Keratinocyte (primary cell): ENCODE measurements around the gene APOE. TPM values are rescaled to one million over a fixed set of nuclear protein-coding genes. Genes with fewer than 3 reads are reported as not detected.

Experiments
- DNase-seq: peaks from one replicate; pipeline ENCODE4 v3.0.0-alpha.2; 2011; ENCODE audit warnings: low read depth, missing footprints, low spot score
- FAIRE-seq: peaks from 2 replicates; lab custom pipeline; 2011; peaks lifted over from hg19 to GRCh38; lab: Jason Lieb, UNC
- H2AFZ ChIP-seq: 2 replicates; pipeline ENCODE4 v1.6.0; 2012; ENCODE audit warnings: low read length, control low read depth, inconsistent platforms; ENCODE audit not compliant: control insufficient read depth
- H3K27ac ChIP-seq: 2 replicates; pipeline ENCODE4 v1.5.1; 2011; ENCODE audit warnings: low read length; ENCODE audit not compliant: control insufficient read depth, insufficient read depth
- H3K27me3 ChIP-seq: 3 replicates; pipeline ENCODE4 v1.6.0; 2011; ENCODE audit warnings: low read length; ENCODE audit not compliant: control insufficient read depth, insufficient read depth; ENCODE audit errors: extremely low read depth
- H3K36me3 ChIP-seq, 2 experiments: 2 replicates in 1 of 2; 3 replicates in 1 of 2; pipeline ENCODE4 v1.5.1; 2011; ENCODE audit warnings: low read length in 2 of 2, mild to moderate bottlenecking in 1 of 2; ENCODE audit not compliant: control insufficient read depth in 2 of 2, insufficient read depth in 2 of 2; ENCODE audit errors: extremely low read depth in 1 of 2
- H3K4me1 ChIP-seq: 3 replicates; pipeline ENCODE4 v1.5.1; 2011; ENCODE audit warnings: low read length; ENCODE audit not compliant: control insufficient read depth, insufficient read depth; ENCODE audit errors: extremely low read depth
- H3K4me2 ChIP-seq: 3 replicates; pipeline ENCODE4 v1.6.0; 2011; ENCODE audit warnings: low read depth, low read length; ENCODE audit not compliant: control insufficient read depth, insufficient read depth; ENCODE audit errors: extremely low read depth
- H3K4me3 ChIP-seq, 3 experiments: fragments of 200-600 bp in 1 of 3; sonication (generic) in 1 of 3; 2 replicates in 2 of 3; 3 replicates in 1 of 3; pipeline ENCODE4 v1.5.1; 2011 to 2016; ENCODE audit warnings: low read length in 3 of 3, mild to moderate bottlenecking in 3 of 3, control low read depth in 2 of 3, inconsistent platforms in 1 of 3, low read depth in 1 of 3, mixed read lengths in 1 of 3, mixed run types in 1 of 3, moderate library complexity in 1 of 3; ENCODE audit not compliant: control insufficient read depth in 2 of 3, insufficient read depth in 2 of 3; ENCODE audit errors: extremely low read depth in 1 of 3
- H3K79me2 ChIP-seq: 2 replicates; pipeline ENCODE4 v1.6.0; 2012; ENCODE audit warnings: low read length; ENCODE audit not compliant: control insufficient read depth, insufficient read depth
- H3K9ac ChIP-seq: 3 replicates; pipeline ENCODE4 v1.6.0; 2011; ENCODE audit warnings: low read length; ENCODE audit not compliant: control insufficient read depth, insufficient read depth; ENCODE audit errors: extremely low read depth
- H3K9me1 ChIP-seq: 3 replicates; pipeline ENCODE4 v1.6.0; 2011; ENCODE audit warnings: low read length; ENCODE audit not compliant: control insufficient read depth, insufficient read depth; ENCODE audit errors: extremely low read depth
- H3K9me3 ChIP-seq: 2 replicates; pipeline ENCODE4 v1.5.1; 2012; ENCODE audit warnings: low read depth, low read length; ENCODE audit not compliant: control insufficient read depth
- H4K20me1 ChIP-seq: 3 replicates; pipeline ENCODE4 v1.6.0; 2011; ENCODE audit warnings: low read length; ENCODE audit not compliant: control insufficient read depth, insufficient read depth; ENCODE audit errors: extremely low read depth
- EZH2 ChIP-seq: IDR thresholded peaks from one replicate; pipeline ENCODE4 v1.6.1; 2012; ENCODE audit warnings: inconsistent platforms, mild to moderate bottlenecking, low read length, moderate library complexity
- dilution Hi-C: fragments of 300-500 bp; cut with MboI; formaldehyde crosslinking; loops from one replicate; pipeline ENCODE4 v1.7.0; 2020; ENCODE audit warnings: low sequenced_read_pairs; ENCODE audit not compliant: extremely low pct_ligation_motif_present
- polyA plus RNA-seq, 5 experiments: library from polyadenylated mRNA; depleted of rRNA in 3 of 5; stranded (reverse) in 3 of 5; stranded (forward) in 1 of 5; unstranded in 1 of 5; fragments of >200 nt; gene quantifications; 1 replicate in 1 of 5; 2 replicates in 3 of 5; 3 replicates in 1 of 5; pipeline versions ENCODE4 v1.2.1 to v1.2.3, GENCODE V29; 2011 to 2012; ENCODE audit warnings: missing spikeins in 2 of 5, low read depth in 1 of 5, low replicate concordance in 1 of 5
- TF ChIP-seq, protein P1 (sequence below), 3 experiments: IDR thresholded peaks in 1 of 3; conservative IDR thresholded peaks in 1 of 3; optimal IDR thresholded peaks in 1 of 3; 2 replicates in 2 of 3; 3 replicates in 1 of 3; pipeline versions ENCODE3 to v1.5.1; 2011; ENCODE audit warnings: low read length in 3 of 3, mild to moderate bottlenecking in 3 of 3, moderate library complexity in 2 of 3, control low read depth in 1 of 3, inconsistent platforms in 1 of 3; ENCODE audit not compliant: insufficient read depth in 2 of 3; ENCODE audit errors: extremely low read depth in 1 of 3

Gene APOE
- polyA plus RNA-seq, 1 donor (not counting 4 experiments of a cell fraction or from before 2014, with no cell fraction given) = 30.2 TPM

DNA sequence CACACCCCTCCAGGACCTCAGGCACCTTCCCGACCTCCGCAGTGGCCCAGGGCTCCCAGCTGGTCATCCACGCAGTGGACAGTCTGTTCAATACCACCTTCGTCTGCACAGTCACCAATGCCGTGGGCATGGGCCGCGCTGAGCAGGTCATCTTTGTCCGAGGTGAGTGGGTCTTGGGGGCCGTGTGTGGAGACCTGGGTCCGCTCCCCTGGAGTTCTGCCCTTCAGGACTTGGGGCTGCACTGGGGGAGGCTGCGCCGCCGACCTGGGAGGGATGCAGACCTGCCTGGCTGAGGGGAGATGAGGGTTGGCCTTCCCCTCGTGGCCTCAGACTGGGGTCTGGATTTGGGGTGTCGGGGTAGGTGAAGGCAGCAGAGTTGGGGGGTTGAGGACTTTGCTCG, 31.3 kb upstream of the APOE start:
- Histone ChIP-seq H2AFZ (no peak overlapping the region), H3K27me3 (no peaks in the 10 kb centered on the region), H3K9me1 (no peaks in the 10 kb centered on the region), H3K9me3 (no peaks in the 10 kb centered on the region), H3K79me2 (no peaks in the 10 kb centered on the region), H3K36me3 (peaks cover 28 to 31% of the 10 kb centered on the region in 2 experiments), H3K9ac (no peak overlapping the region), H3K4me3 (no peak overlapping the region), H3K4me1 (peaks cover 7% of the 10 kb centered on the region), H3K4me2 (no peak overlapping the region), H4K20me1 (no peaks in the 10 kb centered on the region), H3K27ac (no peak overlapping the region)
- dilution Hi-C loops = no loop called here
- FAIRE-seq (no peak), DNase-seq (no peak)
- TF ChIP-seq, protein P1, sequence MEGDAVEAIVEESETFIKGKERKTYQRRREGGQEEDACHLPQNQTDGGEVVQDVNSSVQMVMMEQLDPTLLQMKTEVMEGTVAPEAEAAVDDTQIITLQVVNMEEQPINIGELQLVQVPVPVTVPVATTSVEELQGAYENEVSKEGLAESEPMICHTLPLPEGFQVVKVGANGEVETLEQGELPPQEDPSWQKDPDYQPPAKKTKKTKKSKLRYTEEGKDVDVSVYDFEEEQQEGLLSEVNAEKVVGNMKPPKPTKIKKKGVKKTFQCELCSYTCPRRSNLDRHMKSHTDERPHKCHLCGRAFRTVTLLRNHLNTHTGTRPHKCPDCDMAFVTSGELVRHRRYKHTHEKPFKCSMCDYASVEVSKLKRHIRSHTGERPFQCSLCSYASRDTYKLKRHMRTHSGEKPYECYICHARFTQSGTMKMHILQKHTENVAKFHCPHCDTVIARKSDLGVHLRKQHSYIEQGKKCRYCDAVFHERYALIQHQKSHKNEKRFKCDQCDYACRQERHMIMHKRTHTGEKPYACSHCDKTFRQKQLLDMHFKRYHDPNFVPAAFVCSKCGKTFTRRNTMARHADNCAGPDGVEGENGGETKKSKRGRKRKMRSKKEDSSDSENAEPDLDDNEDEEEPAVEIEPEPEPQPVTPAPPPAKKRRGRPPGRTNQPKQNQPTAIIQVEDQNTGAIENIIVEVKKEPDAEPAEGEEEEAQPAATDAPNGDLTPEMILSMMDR (optimal IDR thresholded peaks at IDR 0.05 in 1 of 3, IDR thresholded peaks at IDR 0.05 in 1 of 3, conservative IDR thresholded peaks at IDR 0.05 in 1 of 3; ENCODE audit: extremely low read depth in 1 of 3, insufficient read depth in 2 of 3, low read length in 3 of 3) = no peak
- no peak for TF ChIP-seq EZH2

DNA sequence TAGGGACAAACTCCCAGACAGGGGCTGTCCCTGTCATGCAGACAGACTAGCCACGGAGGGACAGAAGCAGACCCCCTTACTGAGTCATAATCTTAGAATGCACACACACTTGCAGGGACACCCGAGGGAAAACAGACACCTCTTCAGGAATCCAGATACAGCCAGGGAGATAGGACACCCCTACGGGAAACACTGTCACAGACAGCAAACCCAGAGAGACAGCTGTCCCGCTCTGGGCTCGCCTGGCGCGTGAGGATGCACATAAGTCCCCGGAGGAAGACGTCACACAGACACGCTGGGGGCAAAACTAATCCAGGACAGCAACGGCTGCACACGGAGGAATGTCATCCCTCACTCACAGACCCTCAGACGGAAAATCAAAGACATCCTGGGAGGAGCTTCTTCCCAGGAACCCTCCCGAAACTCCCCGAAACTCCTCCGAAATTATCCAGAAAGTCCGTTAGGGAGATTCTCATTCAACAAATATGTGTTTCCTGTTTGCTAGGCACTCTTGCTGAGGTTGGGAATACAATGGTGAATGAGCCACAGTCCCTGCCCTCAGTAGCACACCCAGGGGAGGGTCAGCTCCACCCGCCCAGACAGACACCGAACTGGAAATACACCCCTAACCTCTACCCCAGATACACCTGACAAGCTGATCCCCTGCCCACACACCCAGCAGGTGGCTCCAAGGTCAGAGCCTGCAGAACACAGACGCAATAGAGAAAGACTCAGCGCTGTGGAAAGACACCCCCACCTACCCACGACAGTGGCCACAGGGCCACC, 29.7 kb upstream of the APOE start:
- no peak overlapping the region for H3K9ac ChIP-seq

More for the DNA sequence above, 29.7 kb upstream of the APOE start:
- no peak overlapping the region for H3K27ac ChIP-seq
- H3K79me2 ChIP-seq = no peaks in the 10 kb centered on the region
- no peaks in the 10 kb centered on the region for H3K27me3 ChIP-seq
- H3K4me2 ChIP-seq = no peak overlapping the region
- dilution Hi-C loops = no loop called here
- FAIRE-seq (no peak), DNase-seq (no peak)
- no peaks in the 10 kb centered on the region for H3K9me1 ChIP-seq
- H3K4me1 ChIP-seq = peaks cover 7% of the 10 kb centered on the region
- TF ChIP-seq EZH2 = no peak
- TF ChIP-seq, protein P1 (optimal IDR thresholded peaks at IDR 0.05 in 1 of 3, IDR thresholded peaks at IDR 0.05 in 1 of 3, conservative IDR thresholded peaks at IDR 0.05 in 1 of 3; ENCODE audit: extremely low read depth in 1 of 3, insufficient read depth in 2 of 3, low read length in 3 of 3) = no peak
- no peaks in the 10 kb centered on the region for H3K9me3 ChIP-seq
- no peak overlapping the region for H3K4me3 ChIP-seq
- H2AFZ ChIP-seq = no peak overlapping the region
- peaks cover 32 to 33% of the 10 kb centered on the region in 2 experiments for H3K36me3 ChIP-seq
- no peaks in the 10 kb centered on the region for H4K20me1 ChIP-seq
